Stimulated activated CD8-positive, alpha-beta memory T cell treated with anti-CD3 and anti-CD28 coated beads, Interleukin-4, amount 100 ng/mL, for 1 hour (primary cell): ENCODE data around the gene BOD1L2.

Experiments
- DNase-seq, 2 donors: peaks; one replicate each; pipeline ENCODE4 v3.0.0-alpha.2; 2020; ENCODE audit warnings: low read depth in 2 of 2, low spot score in 1 of 2

Gene BOD1L2

GRCh38 chr18:57146956-57147636 lies at the start of gene BOD1L2:
Gene BOD1L2 (plus strand): TSS chr18:57147087. CDS start chr18:57147313, 226 bp downstream.
- DNase-seq = no peak

- no peak for DNase-seq
Measured at GRCh38 chr18:57107140-57107832, 39.6 kb upstream of the BOD1L2 start.

GRCh38 chr18:57110290-57110689 lies 36.6 kb upstream of the BOD1L2 start:
- no peak for DNase-seq

GRCh38 chr18:57113799-57114420 lies 33.0 kb upstream of the BOD1L2 start:
- DNase-seq = no peak

GRCh38 chr18:57116598-57117132 lies 30.2 kb upstream of the BOD1L2 start:
- DNase-seq = no peak

GRCh38 chr18:57121542-57122112 lies 25.3 kb upstream of the BOD1L2 start:
- DNase-seq = no peak

GRCh38 chr18:57122936-57123510 lies 23.9 kb upstream of the BOD1L2 start:
- DNase-seq = no peak

- DNase-seq = no peak
Measured at GRCh38 chr18:57125627-57126026, 21.3 kb upstream of the BOD1L2 start.

GRCh38 chr18:57128220-57128932 lies 18.5 kb upstream of the BOD1L2 start:
- no peak for DNase-seq

GRCh38 chr18:57131101-57131500 lies 15.8 kb upstream of the BOD1L2 start:
- no peak for DNase-seq

- DNase-seq = no peak
Measured at GRCh38 chr18:57131782-57132181, 15.1 kb upstream of the BOD1L2 start.

- no peak for DNase-seq
Measured at GRCh38 chr18:57134618-57135135, 12.2 kb upstream of the BOD1L2 start.

GRCh38 chr18:57135699-57136098 lies 11.2 kb upstream of the BOD1L2 start:
- no peak for DNase-seq

- no peak for DNase-seq
Measured at GRCh38 chr18:57137847-57138246, 9.0 kb upstream of the BOD1L2 start.

GRCh38 chr18:57141208-57142129 lies 5.4 kb upstream of the BOD1L2 start:
- no peak for DNase-seq

- no peak for DNase-seq
Measured at GRCh38 chr18:57142324-57142723, 4.6 kb upstream of the BOD1L2 start.

GRCh38 chr18:57143265-57143664 lies 3.6 kb upstream of the BOD1L2 start:
- DNase-seq = no peak

- no peak for DNase-seq
Measured at GRCh38 chr18:57148263-57148662, 1.4 kb downstream of the BOD1L2 start.

GRCh38 chr18:57149051-57149450 lies 2.2 kb downstream of the BOD1L2 start:
- DNase-seq = no peak
